Measurements from ENCODE around the gene SCD.

Gene SCD

DNA sequence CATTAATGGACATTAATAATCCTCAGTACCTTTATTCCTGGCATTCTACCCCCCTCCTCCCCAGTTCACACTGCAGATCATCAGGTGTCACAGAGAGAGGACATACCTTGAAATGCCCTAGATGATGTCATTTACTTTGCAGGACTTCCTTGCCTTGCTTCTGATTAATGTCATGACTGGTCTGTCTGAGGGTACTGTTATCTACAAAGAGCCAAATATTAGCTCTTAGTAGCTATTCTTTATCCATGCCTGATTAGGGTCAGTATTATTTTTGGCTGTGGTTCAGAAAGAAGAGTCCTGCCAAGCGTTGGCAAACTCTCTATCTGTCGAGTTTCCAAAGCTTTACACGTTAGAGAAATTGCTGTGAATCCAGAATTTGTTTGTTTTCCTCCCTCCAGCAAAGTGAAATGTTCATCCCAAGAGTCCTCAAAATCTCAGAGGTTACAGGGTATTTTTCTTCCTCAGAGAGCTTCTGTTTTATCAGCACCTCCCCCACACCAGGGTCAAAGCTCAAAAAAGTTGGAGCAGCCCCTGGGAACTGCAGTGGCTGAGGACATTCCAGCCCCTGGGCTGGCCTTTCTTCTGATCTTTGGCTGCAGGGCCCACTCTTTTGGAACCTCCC, 12.6 kb downstream of the SCD start:
- peaks cover 0 to 28% (median 11%) of the 10 kb centered on the region in 3 donors for H3K36me3 ChIP-seq
- no peak overlapping the region for H3K27ac ChIP-seq
- peaks cover 0 to 9% (median 4%) of the 10 kb centered on the region in 4 donors for H3K4me1 ChIP-seq
- intact Hi-C loops (cut with DNase I; ENCODE audit: low total_unique reads), result no loop called here
- TF ChIP-seq, protein P1, sequence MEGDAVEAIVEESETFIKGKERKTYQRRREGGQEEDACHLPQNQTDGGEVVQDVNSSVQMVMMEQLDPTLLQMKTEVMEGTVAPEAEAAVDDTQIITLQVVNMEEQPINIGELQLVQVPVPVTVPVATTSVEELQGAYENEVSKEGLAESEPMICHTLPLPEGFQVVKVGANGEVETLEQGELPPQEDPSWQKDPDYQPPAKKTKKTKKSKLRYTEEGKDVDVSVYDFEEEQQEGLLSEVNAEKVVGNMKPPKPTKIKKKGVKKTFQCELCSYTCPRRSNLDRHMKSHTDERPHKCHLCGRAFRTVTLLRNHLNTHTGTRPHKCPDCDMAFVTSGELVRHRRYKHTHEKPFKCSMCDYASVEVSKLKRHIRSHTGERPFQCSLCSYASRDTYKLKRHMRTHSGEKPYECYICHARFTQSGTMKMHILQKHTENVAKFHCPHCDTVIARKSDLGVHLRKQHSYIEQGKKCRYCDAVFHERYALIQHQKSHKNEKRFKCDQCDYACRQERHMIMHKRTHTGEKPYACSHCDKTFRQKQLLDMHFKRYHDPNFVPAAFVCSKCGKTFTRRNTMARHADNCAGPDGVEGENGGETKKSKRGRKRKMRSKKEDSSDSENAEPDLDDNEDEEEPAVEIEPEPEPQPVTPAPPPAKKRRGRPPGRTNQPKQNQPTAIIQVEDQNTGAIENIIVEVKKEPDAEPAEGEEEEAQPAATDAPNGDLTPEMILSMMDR (IDR thresholded peaks at IDR 0.05), result no peak
- no peaks in the 10 kb centered on the region for H3K9me3 ChIP-seq
- no peaks in the 10 kb centered on the region for H3K27me3 ChIP-seq
- DNase-seq, result no peak
- no peak overlapping the region for H3K4me3 ChIP-seq

DNA sequence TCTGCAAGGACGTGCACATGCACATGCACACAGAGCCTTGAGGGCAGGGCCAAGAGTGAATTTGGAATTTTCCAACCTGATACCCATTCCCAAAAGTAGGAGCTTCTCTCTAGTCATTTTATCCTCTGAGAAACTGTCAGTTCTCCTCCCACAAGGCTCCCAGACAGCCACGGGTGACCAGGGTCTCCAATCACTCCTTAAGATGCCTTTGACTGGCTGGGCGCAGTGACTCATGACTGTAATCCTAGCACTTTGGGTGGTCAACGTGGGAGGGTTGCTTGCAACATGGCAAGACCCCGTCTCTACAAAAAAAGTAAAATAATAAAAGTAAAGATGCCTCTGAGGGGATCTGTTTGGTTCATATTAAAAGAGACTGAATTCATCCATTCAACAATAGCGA, 13.2 kb downstream of the SCD start:
- TF ChIP-seq, protein P1 (IDR thresholded peaks at IDR 0.05), result no peak
- no peak overlapping the region for H3K4me3 ChIP-seq
- DNase-seq, result no peak
- H3K9me3 ChIP-seq, result no peaks in the 10 kb centered on the region
- no peaks in the 10 kb centered on the region for H3K27me3 ChIP-seq
- H3K4me1 ChIP-seq, result peaks cover 0 to 15% (median 8%) of the 10 kb centered on the region in 4 donors
- H3K27ac ChIP-seq, result no peak overlapping the region
- peaks cover 0 to 24% (median 5%) of the 10 kb centered on the region in 3 donors for H3K36me3 ChIP-seq
- intact Hi-C loops (cut with DNase I; ENCODE audit: low total_unique reads), result no loop called here

DNA sequence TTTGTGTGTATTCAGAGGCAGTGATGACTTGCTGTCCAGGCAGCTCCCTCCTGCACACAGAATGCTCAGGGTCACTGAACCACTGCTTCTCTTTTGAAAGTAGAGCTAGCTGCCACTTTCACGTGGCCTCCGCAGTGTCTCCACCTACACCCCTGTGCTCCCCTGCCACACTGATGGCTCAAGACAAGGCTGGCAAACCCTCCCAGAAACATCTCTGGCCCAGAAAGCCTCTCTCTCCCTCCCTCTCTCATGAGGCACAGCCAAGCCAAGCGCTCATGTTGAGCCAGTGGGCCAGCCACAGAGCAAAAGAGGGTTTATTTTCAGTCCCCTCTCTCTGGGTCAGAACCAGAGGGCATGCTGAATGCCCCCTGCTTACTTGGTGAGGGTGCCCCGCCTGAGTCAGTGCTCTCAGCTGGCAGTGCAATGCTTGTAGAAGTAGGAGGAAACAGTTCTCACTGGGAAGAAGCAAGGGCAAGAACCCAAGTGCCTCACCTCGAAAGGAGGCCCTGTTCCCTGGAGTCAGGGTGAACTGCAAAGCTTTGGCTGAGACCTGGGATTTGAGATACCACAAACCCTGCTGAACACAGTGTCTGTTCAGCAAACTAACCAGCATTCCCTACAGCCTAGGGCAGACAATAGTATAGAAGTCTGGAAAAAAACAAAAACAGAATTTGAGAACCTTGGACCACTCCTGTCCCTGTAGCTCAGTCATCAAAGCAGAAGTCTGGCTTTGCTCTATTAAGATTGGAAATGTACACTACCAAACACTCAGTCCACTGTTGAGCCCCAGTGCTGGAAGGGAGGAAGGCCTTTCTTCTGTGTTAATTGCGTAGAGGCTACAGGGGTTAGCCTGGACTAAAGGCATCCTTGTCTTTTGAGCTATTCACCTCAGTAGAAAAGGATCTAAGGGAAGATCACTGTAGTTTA, 15.8 kb downstream of the SCD start:
- Histone ChIP-seq H3K4me3 (no peak overlapping the region), H3K9me3 (no peaks in the 10 kb centered on the region), H3K27ac (no peak overlapping the region), H3K36me3 (peaks cover 0 to 10% (median 0%) of the 10 kb centered on the region in 3 donors), H3K27me3 (no peaks in the 10 kb centered on the region), H3K4me1 (peaks cover 0 to 18% (median 10%) of the 10 kb centered on the region in 4 donors)
- intact Hi-C loops (cut with DNase I; ENCODE audit: low total_unique reads), result no loop called here
- TF ChIP-seq, protein P1 (IDR thresholded peaks at IDR 0.05), result no peak
- no peak for DNase-seq

DNA sequence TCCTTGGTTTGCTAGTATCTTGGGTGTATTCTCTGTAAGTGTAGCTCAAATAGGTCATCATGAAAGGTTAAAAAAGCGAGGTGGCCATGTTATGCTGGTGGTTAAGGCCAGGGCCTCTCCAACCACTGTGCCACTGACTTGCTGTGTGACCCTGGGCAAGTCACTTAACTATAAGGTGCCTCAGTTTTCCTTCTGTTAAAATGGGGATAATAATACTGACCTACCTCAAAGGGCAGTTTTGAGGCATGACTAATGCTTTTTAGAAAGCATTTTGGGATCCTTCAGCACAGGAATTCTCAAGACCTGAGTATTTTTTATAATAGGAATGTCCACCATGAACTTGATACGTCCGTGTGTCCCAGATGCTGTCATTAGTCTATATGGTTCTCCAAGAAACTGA, 17.1 kb downstream of the SCD start:
- intact Hi-C loops (cut with DNase I; ENCODE audit: low total_unique reads), result no loop called here
- H3K27ac ChIP-seq, result no peak overlapping the region
- H3K4me1 ChIP-seq, result peaks cover 0 to 18% (median 10%) of the 10 kb centered on the region in 4 donors
- no peaks in the 10 kb centered on the region for H3K27me3 ChIP-seq
- H3K36me3 ChIP-seq, result peaks cover 0 to 10% (median 0%) of the 10 kb centered on the region in 3 donors
- no peak for DNase-seq
- TF ChIP-seq, protein P1 (IDR thresholded peaks at IDR 0.05), result no peak
- H3K9me3 ChIP-seq, result no peaks in the 10 kb centered on the region
- H3K4me3 ChIP-seq, result no peak overlapping the region

DNA sequence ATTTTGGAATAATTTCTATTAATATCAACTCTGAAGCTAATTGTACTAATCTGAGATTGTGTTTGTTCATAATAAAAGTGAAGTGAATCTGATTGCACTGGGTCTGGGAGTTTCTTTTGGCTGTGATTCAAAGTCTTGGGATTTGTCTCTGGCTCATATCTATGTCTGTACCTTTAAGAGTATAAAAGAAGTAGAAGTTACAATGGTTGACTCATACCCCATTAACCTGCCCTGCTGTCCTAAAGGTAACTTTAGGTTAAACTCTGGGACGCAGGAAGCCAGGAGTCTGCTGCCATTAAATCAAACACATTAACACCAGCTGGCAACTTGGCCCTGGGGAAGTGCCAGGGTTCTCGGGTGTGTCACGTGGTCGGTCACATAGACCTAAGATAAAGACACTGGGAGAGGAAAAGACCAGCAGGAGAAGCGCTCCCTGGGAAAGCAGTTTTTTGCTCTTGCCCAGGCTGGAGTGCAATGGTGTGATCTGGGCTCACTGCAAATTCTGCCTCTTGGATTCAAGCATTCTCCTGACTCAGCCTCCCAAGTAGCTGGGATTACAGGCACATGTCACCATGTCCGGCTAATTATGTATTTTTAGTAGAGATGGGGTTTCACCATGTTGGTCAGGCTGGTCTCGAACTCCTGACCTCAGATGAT, 17.8 kb downstream of the SCD start:
- TF ChIP-seq, protein P1 (IDR thresholded peaks at IDR 0.05), result no peak
- H3K4me3 ChIP-seq, result no peak overlapping the region
- intact Hi-C loops (cut with DNase I; ENCODE audit: low total_unique reads), result no loop called here
- peaks cover 0 to 18% (median 7%) of the 10 kb centered on the region in 4 donors for H3K4me1 ChIP-seq
- no peaks in the 10 kb centered on the region for H3K27me3 ChIP-seq
- H3K36me3 ChIP-seq, result peaks cover 0 to 10% (median 0%) of the 10 kb centered on the region in 3 donors
- peak; percentile 71 to 86 for DNase-seq
- no peaks in the 10 kb centered on the region for H3K9me3 ChIP-seq
- no peak overlapping the region for H3K27ac ChIP-seq

All from tibial artery (tissue), 4 donors.